Pancreas (tissue), 10 donors: ENCODE results near the gene GLCCI1. TPM values are rescaled to one million over a fixed set of nuclear protein-coding genes. Genes with fewer than 3 reads are reported as not detected.

Source experiments
- ATAC-seq, 4 donors: fragments of 200-7000 bp; cut with Tn5 transposase; one replicate each; pipeline versions ENCODE4 v1.8.0 to v1.9.1; 2020; ENCODE audit warnings: mild to moderate bottlenecking in 4 of 4, moderate library complexity in 4 of 4
- DNase-seq, 6 donors: peaks; one replicate each; pipeline ENCODE4 v3.0.0-alpha.2; 2020
- FAIRE-seq: peaks from 2 replicates; lab custom pipeline; 2012; peaks lifted over from hg19 to GRCh38; lab: Jason Lieb, UNC
- H3K27ac ChIP-seq, 4 donors: fragments of 200-600 bp; sonication (generic); 1 replicate in 3 of 4; 2 replicates in 1 of 4; pipeline versions ENCODE4 v1.5.0 to v1.8.0; 2020
- H3K27me3 ChIP-seq, 4 donors: fragments of 200-600 bp; one replicate each; pipeline ENCODE4 v1.8.0; 2021
- H3K36me3 ChIP-seq, 3 donors: fragments of 200-600 bp; sonication (generic) in 1 of 3; one replicate each; pipeline versions ENCODE4 v1.5.0 to v1.8.0; 2020 to 2021
- H3K4me1 ChIP-seq, 3 donors: fragments of 200-600 bp; one replicate each; pipeline ENCODE4 v1.8.0; 2021
- H3K4me3 ChIP-seq, 4 donors: fragments of 200-600 bp; sonication (generic) in 2 of 4; one replicate each; pipeline versions ENCODE4 v1.5.0 to v1.8.0; 2020 to 2021
- H3K9me3 ChIP-seq, 4 donors: fragments of 200-600 bp; one replicate each; pipeline ENCODE4 v1.8.0; 2021
- WGBS, 2 donors: extraction: QIAGEN DNeasy Blood & Tissue Kit; methylation state at CpG; one replicate each; pipeline ENCODE4 v1.1.7; 2013; 5-methylcytosine and 5-hydroxymethylcytosine counted together
- intact Hi-C, 3 donors: fragments of 100-400 bp; cut with DNase I; formaldehyde crosslinking; loops; one replicate each; pipeline versions ENCODE4 v1.11.1 to v1.14.2; 2022
- polyA plus RNA-seq, 2 donors: library from polyadenylated mRNA; stranded (reverse); fragments of 200-250 nt; gene quantifications; one replicate each; pipeline ENCODE4 v1.2.3, GENCODE V29; 2013
- total RNA-seq, 6 donors: library from RNA; stranded (reverse); fragmentation: NEBNext Ultra II Directional in 4 of 6; extraction: Animal tissue kit (Norgen Biotek cat#: 25700) in 4 of 6; gene quantifications; one replicate each; pipeline versions ENCODE4 v1.2.1 to v1.2.4, GENCODE V29; 2021 to 2023
- TF ChIP-seq, protein P1 (sequence below), 4 donors: fragments of 200-600 bp; sonication (generic) in 3 of 4; IDR thresholded peaks; one replicate each; pipeline versions ENCODE4 v1.5.0 to v1.8.0; 2021; ENCODE audit warnings: antibody characterized with exemption in 4 of 4
- donor health status: healthy with polysubstance abuse.
- donor health status: DM: no; HTN: no; CAD: no; lungs with moderate emphysema.
- donor health status: DM: no; HTN: no; CAD: no.
- donor health status: control.
- donor health status: control.
- donor health status: Bipolar disorder and iron deficiency.
- donor health status: DM: yes; HTN: yes; CAD: no.
- donor health status: DM: no; HTN: no; CAD: no.
- donor health status: DM: no; HTN: no; CAD: no.
- donor health status: DM: yes; HTN: yes; CAD: no.

GLCCI1 gene
- total and polyA plus RNA-seq, 8 donors, result 2.0 to 7.4 (median 2.6) TPM

DNA sequence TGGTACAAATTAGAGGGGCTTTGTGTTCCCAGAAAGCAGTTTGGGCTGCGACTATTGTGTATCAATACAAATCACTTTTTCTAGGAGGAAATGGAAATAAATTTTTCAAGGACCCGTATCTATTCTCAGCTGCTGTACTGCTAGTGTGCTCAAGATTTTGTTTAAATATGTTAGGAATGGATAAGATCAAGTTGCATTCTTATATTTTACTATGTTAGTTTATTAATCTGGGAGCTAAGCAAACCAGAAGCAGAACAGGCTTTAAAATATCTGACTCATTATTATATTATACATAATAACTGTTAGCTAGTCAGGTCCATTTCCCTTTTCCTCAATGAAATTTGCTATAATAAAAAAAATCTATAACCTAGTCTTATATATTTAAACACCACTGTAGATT lies 11.1 kb upstream of the GLCCI1 start:
- 28 to 42% methylated on average over 2 of the region's 2 CpGs for WGBS, 2 donors
- H3K9me3 ChIP-seq, result no peaks in the 10 kb centered on the region
- TF ChIP-seq, protein P1, sequence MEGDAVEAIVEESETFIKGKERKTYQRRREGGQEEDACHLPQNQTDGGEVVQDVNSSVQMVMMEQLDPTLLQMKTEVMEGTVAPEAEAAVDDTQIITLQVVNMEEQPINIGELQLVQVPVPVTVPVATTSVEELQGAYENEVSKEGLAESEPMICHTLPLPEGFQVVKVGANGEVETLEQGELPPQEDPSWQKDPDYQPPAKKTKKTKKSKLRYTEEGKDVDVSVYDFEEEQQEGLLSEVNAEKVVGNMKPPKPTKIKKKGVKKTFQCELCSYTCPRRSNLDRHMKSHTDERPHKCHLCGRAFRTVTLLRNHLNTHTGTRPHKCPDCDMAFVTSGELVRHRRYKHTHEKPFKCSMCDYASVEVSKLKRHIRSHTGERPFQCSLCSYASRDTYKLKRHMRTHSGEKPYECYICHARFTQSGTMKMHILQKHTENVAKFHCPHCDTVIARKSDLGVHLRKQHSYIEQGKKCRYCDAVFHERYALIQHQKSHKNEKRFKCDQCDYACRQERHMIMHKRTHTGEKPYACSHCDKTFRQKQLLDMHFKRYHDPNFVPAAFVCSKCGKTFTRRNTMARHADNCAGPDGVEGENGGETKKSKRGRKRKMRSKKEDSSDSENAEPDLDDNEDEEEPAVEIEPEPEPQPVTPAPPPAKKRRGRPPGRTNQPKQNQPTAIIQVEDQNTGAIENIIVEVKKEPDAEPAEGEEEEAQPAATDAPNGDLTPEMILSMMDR (IDR thresholded peaks at IDR 0.05), result no peak
- H3K4me1 ChIP-seq, result peaks cover 0 to 7% (median 3%) of the 10 kb centered on the region in 3 donors
- H3K36me3 ChIP-seq, result no peaks in the 10 kb centered on the region
- ATAC-seq (no peak), DNase-seq (no peak), FAIRE-seq (peak; percentile 17)
- H3K4me3 ChIP-seq, result no peak overlapping the region
- no peaks in the 10 kb centered on the region for H3K27me3 ChIP-seq
- intact Hi-C loops, result no loop called here
- no peak overlapping the region for H3K27ac ChIP-seq

DNA sequence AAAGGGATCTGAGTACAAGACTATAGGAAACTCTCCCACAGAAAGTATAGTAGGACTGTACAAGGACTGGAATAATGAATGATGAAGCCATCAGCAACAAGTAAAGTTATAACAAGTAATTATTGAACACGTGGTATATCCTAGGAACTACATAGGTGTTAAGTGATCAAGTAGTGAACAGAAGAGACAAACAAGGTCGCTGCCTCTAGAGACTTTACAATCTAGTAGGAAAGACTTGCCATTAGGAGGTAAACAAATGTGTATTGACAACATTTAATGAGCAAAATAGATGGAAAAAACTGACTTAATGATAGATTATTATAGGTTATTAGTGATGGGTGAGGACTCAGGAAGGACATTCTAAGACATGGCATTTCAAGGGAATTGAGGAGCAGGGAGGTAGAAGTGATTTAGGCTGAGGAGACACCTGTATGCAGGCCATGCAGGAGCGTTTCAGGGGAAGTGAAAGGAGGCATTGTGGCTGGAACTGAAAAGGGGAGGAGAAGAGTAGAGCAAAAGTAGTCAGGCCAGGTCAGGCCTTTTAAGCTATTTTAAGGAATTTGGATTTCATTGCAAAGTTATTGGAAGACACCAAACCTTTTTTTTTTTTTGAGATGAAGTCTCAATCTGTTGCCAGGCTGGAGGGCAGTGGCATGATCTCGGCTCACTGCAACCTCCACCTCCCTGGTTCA lies 8.5 kb upstream of the GLCCI1 start:
- Histone ChIP-seq H3K27me3 (no peaks in the 10 kb centered on the region), H3K27ac (no peak overlapping the region), H3K4me1 (peaks cover 0 to 7% (median 3%) of the 10 kb centered on the region in 3 donors), H3K9me3 (no peaks in the 10 kb centered on the region), H3K4me3 (no peak overlapping the region), H3K36me3 (no peaks in the 10 kb centered on the region)
- FAIRE-seq (no peak), ATAC-seq (no peak), DNase-seq (no peak)
- 91 to 95% methylated on average over 4 of the region's 4 CpGs for WGBS, 2 donors
- TF ChIP-seq, protein P1 (IDR thresholded peaks at IDR 0.05), result no peak
- intact Hi-C loops, result no loop called here

DNA sequence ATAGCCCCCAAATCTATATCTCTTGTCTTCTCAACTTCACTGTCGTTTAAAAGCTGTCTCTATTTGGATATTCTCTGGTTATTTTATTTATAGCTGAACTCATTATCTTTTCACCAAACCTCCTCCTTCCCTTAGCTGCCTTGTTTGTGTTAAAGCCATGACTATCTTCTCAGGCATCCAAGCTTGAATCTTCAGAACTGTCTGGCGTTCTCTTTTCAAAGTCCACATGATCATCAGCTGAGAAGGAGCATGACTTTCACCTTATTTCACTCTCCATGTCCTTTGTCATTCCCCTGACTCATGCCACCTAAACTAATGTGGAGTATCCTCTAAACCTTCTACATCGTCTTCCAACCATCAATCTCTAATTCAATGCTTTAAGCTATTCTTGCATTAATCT lies 5.7 kb upstream of the GLCCI1 start:
- Histone ChIP-seq H3K27ac (no peak overlapping the region), H3K9me3 (no peaks in the 10 kb centered on the region), H3K4me1 (peaks cover 0 to 4% (median 0%) of the 10 kb centered on the region in 3 donors), H3K4me3 (no peak overlapping the region), H3K36me3 (no peaks in the 10 kb centered on the region), H3K27me3 (no peaks in the 10 kb centered on the region)
- ATAC-seq (no peak), FAIRE-seq (no peak), DNase-seq (no peak)
- TF ChIP-seq, protein P1 (IDR thresholded peaks at IDR 0.05), result no peak
- intact Hi-C loops, result no loop called here
- WGBS, 2 donors, result 78 to 86% methylated on average over 3 of the region's 3 CpGs

DNA sequence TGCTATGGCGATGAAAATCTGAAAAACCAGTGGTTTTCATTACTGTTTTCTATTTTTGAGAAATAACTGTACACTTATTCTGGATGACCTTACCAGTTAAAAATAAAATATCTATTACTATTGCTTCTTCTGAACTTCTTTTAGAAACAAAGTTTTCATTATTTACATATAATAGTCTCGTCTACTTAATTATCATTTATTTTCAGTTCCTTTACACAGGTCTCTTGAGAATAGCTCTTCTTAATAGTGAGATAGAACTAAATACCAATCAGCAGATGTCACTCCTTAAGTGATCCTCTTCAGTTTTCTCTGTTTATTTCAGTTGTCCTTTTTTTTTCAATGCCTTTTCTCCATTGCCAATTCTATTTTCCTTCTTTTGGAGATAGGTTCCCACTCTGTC lies 4.3 kb upstream of the GLCCI1 start:
- H3K27me3 ChIP-seq, result no peaks in the 10 kb centered on the region
- no peaks in the 10 kb centered on the region for H3K9me3 ChIP-seq
- no peaks in the 10 kb centered on the region for H3K36me3 ChIP-seq
- no peak overlapping the region for H3K4me3 ChIP-seq
- DNase-seq (no peak), FAIRE-seq (no peak), ATAC-seq (no peak)
- H3K4me1 ChIP-seq, result peaks cover 0 to 5% (median 0%) of the 10 kb centered on the region in 3 donors
- H3K27ac ChIP-seq, result no peak overlapping the region
- WGBS, 2 donors, result 93 to 94% methylated on average over 2 of the region's 2 CpGs
- TF ChIP-seq, protein P1 (IDR thresholded peaks at IDR 0.05), result no peak
- intact Hi-C loops, result no loop called here

DNA sequence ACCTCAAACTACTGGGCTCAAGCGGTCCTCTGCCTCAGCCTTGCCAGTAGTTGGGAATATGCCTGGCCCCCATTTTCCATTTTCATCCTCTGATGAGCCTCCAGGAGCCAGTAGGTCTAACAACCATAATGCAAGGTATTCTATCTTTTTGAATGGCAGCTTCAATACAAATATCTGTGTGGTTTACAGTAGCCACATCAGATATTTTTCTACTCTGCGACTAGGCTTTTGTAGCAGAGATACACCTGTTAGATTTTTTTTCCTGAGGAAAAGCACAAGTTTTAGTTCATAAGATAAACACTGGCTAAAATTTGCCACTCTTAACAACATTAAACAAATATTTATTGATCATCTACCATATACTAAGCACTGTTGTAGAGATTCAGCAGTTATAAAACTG lies 3.9 kb upstream of the GLCCI1 start:
- no peak for DNase-seq
- Histone ChIP-seq H3K27me3 (no peaks in the 10 kb centered on the region), H3K4me1 (peaks cover 0 to 5% (median 0%) of the 10 kb centered on the region in 3 donors), H3K36me3 (no peaks in the 10 kb centered on the region), H3K27ac (no peak overlapping the region), H3K9me3 (no peaks in the 10 kb centered on the region), H3K4me3 (no peak overlapping the region)
- no peak for ATAC-seq
- no peak for FAIRE-seq
- TF ChIP-seq, protein P1 (IDR thresholded peaks at IDR 0.05), result no peak
- WGBS, 2 donors, result 74 to 79% methylated on average over 2 of the region's 2 CpGs
- intact Hi-C loops, result no loop called here
